Kidney glomerular epithelial cell (primary cell): Measurements from ENCODE around the gene APPL1.
"Not testable (repeated sequence)": the region's sequence is repeated elsewhere in the genome, so short reads cannot be mapped to it uniquely, and the experiment has no call there.

Experiments
- DNase-seq: peaks from one replicate; lab custom pipeline; 2025; lab: John Stamatoyannopoulos, UW

APPL1 gene

DNA sequence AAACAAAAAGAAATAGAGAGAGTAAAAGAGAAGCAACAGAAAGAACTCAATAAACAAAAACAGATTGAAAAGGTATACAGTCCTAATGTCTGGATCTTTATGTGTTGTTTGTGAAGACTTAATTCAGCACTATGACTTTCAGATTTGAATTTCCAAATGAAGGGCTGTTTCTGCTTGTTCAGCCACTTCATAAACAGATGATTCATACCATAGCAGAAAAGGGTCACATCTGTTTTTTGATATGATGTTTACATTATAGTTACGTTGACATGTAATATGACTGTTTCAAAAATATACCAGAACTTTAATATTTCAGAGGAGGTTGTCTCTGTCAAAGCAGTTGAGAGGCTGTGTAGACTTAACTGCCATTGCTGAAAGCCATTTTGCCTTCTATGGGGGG, 40.9 kb downstream of the APPL1 start:
- no peak for DNase-seq

DNA sequence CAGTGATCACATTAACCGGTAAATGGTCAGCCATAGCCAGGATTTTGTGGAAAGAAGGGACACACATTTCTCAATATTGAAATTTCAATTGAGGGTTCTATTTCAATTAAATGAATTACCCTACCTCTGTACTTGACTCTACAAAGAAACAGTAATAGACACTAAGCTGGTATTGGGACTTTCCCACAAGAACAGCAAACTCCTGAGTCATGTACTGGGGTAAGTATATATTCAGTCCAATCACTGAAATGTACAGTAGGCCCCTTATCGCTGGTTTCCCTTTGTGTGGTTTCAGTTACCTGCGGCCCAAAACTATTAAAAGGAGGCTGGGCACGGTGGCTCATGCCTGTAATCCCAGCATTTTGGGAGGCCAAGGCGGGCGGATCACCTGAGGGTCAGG, 47.3 kb downstream of the APPL1 start:
- no peak for DNase-seq

DNA sequence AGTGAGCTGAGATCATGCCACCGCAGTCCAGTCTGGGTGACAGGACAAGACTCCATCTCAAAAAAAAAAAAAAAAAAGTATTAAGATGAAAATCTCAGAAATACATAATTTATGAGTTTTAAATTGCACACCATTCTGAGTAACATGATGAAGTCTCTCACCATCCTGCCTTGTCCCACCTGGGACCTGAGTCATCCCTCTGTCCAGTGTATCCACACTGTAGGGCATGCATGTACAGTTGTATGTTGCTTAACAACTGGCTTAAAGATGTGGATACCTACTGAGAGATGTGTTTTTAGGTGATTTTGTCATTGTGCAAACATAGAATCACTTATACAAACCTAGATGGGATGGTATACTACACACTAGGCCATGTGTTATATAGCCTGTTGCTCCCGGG, 47.9 kb downstream of the APPL1 start:
- no peak for DNase-seq

DNA sequence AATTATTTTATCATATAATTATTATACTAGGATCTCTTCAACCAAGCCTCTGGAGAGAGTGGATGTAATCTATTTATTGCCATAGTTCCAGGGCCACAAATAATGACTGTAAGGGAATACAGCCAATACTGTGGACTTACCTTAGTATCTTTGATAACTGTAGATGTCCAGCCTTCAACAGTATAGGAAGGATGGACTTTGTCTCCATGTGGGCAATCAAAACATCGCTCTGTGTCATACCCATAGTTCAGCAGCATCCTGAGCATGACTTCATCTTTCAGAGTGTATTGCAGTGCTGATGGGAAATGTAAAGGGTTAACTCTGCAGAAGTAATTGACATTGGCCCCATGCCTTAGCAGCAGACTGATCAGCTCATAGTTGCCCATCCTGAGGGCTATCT, 50.7 kb downstream of the APPL1 start:
- no peak for DNase-seq

GRCh38 chr3:57279685-57280084, 52.2 kb downstream of the APPL1 start:
- no peak for DNase-seq

- DNase-seq: peak; percentile 13
Observed at GRCh38 chr3:57281715-57282114, 54.2 kb downstream of the APPL1 start.

DNA sequence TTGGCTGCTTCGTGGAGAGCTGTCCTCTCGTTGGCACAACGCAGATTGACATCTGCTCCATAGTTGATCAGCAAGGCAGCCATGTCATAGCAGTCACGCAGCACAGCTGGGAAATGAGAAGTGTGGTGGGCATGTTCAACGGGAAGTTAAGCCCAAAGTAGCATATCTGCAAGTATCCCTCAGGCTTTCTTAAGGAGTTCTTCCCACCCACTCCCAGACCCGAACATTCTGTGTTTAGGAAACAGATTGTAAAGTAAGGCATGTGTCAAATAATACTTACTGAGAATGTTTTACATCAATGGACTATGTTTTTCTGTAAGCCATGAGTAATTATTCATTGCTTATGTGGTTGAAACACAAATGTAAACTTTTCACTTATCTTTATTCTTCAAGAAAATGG, 55.8 kb downstream of the APPL1 start:
- DNase-seq: no peak

- no peak for DNase-seq
Observed at GRCh38 chr3:57287205-57287604, 59.7 kb downstream of the APPL1 start.

GRCh38 chr3:57288403-57288802, 60.9 kb downstream of the APPL1 start:
- no peak for DNase-seq

- no peak for DNase-seq
Observed at GRCh38 chr3:57292159-57292896, 64.8 kb downstream of the APPL1 start, which contains the start of gene ASB14. Gene ASB14, minus strand, starts transcription at chr3:57292685. Its CDS starts 652 bp downstream, at chr3:57292033.

DNA sequence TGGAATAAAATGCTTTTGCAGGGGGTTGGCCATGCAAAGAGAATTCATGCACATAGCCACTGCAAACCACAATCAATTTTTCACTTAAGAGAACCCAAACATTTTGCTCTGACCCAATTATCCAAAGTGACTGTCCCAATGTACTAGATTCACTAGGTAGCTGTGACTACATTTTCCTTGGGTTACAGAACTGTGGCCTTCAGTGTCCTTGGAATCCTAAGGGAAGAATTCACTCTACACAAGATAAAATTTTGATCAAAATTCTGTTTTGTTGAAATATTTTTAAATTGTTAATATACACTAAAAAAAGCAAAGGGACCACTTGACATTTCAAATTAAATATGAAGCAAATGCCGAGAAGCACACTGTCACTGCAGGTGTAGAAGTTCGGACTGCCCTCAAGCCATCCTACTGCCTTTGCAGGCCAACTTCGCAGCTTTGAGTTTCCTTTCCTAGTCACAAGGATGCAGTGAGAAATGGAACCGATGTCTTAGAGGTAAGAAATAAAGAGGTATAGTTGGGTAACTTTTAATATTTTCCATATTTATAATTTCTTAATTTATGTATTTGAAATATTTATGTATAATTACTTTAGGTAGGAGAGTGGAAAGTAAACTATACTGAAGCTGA, 65.5 kb downstream of the APPL1 start:
- no peak for DNase-seq

GRCh38 chr3:57298041-57298440, 70.5 kb downstream of the APPL1 start:
- DNase-seq: peak; percentile 52

- not testable (repeated sequence) for DNase-seq
Observed at GRCh38 chr3:57303520-57303919, 76.0 kb downstream of the APPL1 start.

GRCh38 chr3:57309769-57310360, 82.3 kb downstream of the APPL1 start:
- DNase-seq: no peak

GRCh38 chr3:57314204-57314603, 86.7 kb downstream of the APPL1 start:
- no peak for DNase-seq
